ENCODE results near the gene ALKBH3.
A peak's percentile ranks its signal among the peaks of the same experiment; 100 is the strongest.

The ALKBH3 gene

DNA sequence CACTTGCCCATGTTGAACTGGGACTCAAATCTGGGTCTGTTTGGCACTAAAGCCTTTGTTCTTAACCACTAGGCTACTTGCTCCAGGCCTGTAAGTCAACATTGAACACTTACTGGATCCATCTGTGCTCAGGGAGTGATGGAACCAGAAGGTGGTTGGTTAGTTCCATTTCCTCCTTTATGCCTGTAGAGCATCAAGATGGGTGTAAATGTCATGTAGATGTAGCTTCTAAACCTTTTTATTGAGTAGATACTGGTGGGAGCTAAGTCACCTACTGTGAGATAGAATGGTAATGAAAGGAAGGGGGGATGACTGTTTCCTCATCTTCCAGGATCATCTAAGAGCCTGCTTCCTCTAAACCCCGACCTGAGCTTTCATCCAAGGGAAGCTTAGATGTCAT is 38.6 kb upstream of the ALKBH3 start:
- H3K27ac ChIP-seq = no peak overlapping the region
- no peak for TF ChIP-seq ZFX (IDR thresholded peaks at IDR 0.05; ENCODE audit: borderline replicate concordance)

DNA sequence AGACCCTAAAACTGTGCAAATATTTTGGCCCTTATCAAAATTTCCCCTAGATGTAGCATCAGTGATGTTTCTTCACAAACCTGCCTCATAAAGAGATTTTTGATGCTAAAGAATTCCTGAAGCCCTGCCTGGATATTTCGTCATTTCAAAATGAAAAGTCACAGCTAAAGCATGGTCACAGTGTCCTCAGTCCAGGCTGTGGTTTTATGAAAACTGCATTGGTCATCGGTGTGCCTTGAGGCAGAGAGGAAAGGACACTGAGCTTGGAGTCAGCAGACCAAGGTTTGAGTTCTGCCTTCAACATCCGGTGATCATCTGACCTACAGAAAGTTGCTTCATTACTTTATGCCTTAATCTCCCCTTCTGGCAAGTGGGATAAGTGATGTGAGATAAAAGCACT is 34.8 kb upstream of the ALKBH3 start:
- no peak for TF ChIP-seq ZFX (IDR thresholded peaks at IDR 0.05; ENCODE audit: borderline replicate concordance)
- TF ChIP-seq, protein P1, sequence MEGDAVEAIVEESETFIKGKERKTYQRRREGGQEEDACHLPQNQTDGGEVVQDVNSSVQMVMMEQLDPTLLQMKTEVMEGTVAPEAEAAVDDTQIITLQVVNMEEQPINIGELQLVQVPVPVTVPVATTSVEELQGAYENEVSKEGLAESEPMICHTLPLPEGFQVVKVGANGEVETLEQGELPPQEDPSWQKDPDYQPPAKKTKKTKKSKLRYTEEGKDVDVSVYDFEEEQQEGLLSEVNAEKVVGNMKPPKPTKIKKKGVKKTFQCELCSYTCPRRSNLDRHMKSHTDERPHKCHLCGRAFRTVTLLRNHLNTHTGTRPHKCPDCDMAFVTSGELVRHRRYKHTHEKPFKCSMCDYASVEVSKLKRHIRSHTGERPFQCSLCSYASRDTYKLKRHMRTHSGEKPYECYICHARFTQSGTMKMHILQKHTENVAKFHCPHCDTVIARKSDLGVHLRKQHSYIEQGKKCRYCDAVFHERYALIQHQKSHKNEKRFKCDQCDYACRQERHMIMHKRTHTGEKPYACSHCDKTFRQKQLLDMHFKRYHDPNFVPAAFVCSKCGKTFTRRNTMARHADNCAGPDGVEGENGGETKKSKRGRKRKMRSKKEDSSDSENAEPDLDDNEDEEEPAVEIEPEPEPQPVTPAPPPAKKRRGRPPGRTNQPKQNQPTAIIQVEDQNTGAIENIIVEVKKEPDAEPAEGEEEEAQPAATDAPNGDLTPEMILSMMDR (IDR thresholded peaks at IDR 0.05) = no peak
- no peak overlapping the region for H3K27ac ChIP-seq

DNA sequence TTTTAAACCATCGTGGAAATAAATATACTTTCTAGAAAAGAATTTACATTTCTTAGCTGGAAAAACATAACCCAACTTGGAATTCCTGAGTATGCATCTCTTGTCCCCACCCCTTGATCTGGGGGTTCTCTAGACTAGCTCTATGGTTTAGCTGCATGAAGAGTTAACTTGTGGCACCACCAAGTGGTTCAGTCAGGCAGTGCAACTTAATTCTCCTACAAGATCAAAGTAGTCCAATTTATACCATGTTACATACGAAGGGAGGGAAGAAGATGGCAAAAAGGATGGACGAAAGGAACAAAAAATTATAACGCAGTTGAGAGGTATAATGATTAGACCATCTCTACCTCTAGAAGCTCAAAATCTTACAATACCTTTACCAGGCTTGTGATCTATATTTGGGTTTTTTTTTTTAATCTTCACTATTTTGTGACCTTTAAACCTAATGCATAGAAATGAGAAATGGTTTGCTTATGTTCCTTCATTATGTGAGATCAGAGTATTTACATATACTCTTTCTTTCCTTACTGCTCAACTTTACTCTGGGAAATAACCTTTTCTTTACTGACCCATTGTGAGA is 28.5 kb upstream of the ALKBH3 start:
- TF ChIP-seq ZFX (IDR thresholded peaks at IDR 0.05; ENCODE audit: borderline replicate concordance) = no peak
- TF ChIP-seq, protein P1 (IDR thresholded peaks at IDR 0.05) = peak; percentile 85

DNA sequence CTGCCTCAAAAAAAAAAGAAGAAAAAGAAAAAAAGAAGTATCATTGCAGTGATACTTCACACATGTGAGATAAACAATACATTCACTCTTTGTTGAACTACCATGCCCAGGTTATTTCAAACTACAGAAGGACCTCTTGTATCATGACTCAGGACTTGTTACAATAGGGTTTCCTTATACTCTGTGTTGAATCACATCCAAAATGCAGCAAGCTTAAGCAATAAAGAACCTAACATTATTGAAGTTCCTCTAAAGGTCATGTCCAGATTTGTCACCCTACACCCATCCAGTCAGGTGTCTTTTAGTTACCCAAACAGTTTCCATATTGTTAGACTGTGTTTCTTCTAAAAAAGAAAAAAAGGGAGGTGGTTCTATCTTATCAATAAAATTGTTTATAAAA is 26.9 kb upstream of the ALKBH3 start:
- no peak overlapping the region for H3K27ac ChIP-seq
- TF ChIP-seq ZFX (IDR thresholded peaks at IDR 0.05; ENCODE audit: borderline replicate concordance) = no peak
- TF ChIP-seq, protein P1 (IDR thresholded peaks at IDR 0.05) = no peak

More for the DNA sequence above, 28.5 kb upstream of the ALKBH3 start:
- H3K27ac ChIP-seq = no peak overlapping the region

DNA sequence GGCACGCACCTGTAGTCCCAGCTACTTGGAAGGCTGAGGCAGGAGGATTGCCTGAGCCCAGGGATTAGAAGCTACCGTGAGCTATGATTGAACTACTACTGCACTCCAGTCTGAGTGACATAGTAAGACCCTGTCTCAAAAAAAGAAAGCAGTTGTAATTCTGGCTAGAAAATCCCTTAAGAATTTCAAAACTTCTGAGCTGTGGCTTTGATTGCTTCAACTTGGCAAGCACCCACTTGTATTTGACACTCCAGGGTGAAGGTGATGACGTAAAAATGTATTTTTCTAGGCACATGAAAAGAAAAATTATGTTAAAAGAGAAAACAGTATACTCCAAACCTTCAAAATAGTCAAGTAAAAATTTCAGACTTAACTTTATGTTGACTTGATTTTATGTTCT is 23.6 kb upstream of the ALKBH3 start:
- H3K27ac ChIP-seq = no peak overlapping the region
- TF ChIP-seq, protein P1 (IDR thresholded peaks at IDR 0.05) = no peak
- TF ChIP-seq ZFX (IDR thresholded peaks at IDR 0.05; ENCODE audit: borderline replicate concordance) = no peak

DNA sequence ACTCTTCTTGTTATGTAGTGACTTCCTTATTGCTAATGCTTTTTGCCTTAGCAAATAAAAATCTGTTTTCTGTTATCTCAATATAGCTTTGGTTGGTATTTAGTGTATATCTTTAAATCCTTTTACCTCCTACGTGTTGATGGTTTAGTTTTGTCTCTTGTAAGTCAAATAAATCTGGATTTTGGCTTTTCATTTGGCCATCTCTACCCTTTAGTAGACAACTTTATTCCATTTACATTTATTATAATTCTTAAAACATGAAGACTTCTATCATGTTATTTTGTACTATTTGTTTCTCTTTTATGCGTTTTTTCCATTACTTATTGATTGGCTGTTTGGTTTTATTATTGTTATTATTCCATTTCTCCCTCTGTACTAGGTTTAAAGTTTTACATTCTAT is 19.5 kb upstream of the ALKBH3 start:
- TF ChIP-seq ZFX (IDR thresholded peaks at IDR 0.05; ENCODE audit: borderline replicate concordance) = no peak
- TF ChIP-seq, protein P1 (IDR thresholded peaks at IDR 0.05) = no peak
- no peak overlapping the region for H3K27ac ChIP-seq

DNA sequence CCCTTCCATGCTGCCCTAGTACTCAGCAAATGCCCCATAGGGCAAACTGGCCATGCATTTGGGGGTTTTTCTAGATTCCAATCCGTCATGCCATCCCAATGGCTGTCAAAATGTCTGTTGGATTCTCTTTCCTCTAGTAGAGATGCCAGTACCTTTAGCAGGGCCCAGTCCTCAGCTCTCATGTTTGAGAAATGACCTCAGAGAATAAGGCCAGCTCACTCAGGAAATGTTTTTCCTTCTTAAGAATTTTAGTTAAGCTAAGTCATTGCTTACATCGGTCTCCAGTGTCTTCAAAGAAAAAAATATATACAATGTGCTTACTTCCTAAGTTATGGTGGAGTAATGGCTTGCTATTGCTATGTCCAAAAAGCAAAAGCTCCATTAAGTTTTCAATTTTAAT is 14.1 kb upstream of the ALKBH3 start:
- no peak overlapping the region for H3K27ac ChIP-seq
- no peak for TF ChIP-seq ZFX (IDR thresholded peaks at IDR 0.05; ENCODE audit: borderline replicate concordance)
- TF ChIP-seq, protein P1 (IDR thresholded peaks at IDR 0.05) = no peak

DNA sequence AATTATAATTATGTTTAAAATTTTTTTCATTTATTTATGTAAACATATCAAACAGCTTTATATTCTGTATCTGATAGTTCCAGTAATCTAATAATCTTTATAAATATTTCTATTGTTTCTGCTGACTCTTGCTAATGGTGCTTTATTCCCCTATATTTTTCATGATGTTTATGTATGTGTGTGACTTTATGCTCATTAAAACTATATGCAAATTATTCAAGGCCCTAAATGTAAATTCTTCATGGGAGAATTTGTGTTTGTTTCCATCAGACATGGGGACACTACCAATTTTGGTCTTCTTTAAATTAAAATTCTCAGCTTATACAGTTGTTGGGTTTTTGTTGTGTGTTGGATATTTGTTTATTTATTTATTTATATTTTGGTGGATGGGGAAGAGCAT is 13.7 kb upstream of the ALKBH3 start:
- no peak for TF ChIP-seq ZFX (IDR thresholded peaks at IDR 0.05; ENCODE audit: borderline replicate concordance)
- TF ChIP-seq, protein P1 (IDR thresholded peaks at IDR 0.05) = no peak
- H3K27ac ChIP-seq = no peak overlapping the region

Data from 22Rv1 (cell line).